ENCODE measurements around the gene UGDH.

UGDH gene

DNA sequence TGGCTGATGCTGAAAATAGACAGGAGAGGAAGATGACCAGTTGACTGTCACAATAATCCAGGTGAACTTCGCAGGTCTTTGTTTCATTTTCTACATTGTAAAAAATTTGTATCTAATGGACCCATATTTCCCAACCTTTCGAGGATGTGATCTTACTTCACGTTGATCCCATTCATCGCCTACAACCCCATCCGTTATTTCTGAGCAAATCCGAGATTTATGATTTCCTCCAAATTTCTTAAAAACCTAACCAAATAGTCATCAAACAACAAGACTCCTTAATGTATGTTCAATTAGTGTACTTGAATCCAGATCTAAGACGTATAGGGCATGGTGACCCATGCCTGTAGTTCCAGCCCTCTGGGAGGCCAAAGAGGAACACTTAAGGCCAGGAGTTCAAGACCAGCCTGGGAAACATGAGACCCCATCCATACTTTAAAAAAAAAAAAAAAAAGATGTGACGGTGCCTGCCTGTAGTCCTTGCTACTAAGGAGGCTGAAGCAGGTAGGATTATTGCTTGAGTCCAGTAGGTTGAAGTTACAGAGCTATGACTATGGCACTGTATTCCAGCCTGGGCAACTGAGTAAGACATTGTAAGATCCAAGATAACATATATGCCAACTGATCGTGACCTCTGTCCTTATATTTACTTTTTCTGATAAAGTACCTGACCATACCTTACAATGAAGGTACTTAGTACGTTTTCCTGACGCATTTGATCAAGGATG lies 74.2 kb downstream of the UGDH start:
- no peak for DNase-seq (ENCODE audit: low read depth in 2 of 2)

DNA sequence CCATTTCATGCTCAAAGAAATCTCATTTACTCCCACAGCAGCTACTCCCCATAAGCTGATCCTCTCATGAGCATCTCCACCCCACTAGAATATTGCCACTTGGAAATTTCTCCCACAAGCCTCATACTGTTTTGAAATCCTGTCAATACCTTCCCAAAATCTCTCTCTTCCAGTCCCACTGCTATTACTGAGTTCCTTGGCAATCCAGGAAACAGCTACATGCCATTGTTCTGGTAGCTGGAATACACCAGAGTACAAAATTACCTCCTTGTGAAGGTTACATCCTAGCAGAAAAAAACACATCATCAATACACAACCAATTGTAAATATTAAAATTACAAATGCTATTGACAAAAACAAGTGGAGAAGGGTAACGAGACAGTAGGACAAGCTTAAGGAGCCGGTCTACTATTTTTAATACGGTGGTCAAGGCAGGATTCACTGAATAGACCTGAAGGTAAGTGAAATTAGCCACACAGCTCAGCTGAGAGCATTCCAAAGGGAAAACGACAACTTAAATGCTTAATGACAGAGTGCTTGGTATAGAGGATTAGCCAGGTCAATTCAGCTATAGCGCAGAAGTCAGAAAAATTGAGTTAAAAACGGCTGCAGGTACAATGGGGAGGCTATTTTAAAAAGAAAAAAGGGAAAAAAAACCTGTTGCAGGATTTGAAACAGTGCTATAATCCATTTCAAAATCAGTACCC lies 74.9 kb downstream of the UGDH start:
- no peak for DNase-seq (ENCODE audit: low read depth in 2 of 2)

DNA sequence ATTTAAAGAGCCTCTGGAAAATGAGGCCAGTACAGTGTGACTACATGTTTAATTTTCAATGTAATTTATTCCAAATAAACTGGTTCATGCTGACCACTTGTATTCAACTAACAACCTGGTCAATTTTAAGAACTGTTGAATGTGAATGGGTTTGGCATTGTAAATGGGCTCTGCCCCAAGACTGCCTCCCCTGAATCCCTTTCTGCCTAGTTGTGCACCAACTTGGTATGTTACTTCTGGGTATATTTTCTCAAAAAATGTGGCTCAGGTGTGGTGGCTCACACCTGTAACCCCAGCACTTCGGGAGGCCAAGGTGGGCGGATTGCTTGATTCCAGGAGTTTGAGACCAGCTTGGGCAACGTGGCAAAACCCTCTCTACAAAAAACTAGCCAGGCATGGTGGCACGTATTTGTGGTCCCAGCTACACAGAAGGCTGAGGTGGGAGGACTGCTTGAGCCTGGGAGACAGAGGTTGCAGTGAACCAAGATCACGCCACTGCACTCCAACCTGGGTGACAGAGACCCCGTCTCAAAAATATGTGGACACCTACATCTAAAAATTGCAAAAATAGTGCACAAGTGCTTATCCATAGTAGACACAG lies 75.7 kb downstream of the UGDH start:
- no peak for DNase-seq (ENCODE audit: low read depth in 2 of 2)

DNA sequence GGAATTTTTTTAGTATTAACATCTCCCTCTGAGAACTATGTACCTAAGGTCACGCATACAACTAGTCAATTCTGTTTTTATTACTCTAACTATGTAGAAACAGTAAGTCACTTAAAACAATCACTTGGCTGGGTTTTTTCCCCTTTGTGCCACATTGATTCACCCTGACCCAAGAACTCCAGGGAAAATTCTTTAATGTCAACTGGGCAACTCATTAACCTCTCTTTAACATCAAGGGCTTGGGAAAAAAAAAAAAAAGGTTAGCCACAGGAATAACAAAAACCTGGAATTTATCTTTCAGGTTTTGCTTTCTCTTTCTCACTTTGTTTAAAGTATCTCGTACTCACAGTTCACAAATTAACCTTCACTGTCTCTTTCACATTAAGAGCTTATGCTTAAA lies 76.6 kb downstream of the UGDH start:
- DNase-seq (ENCODE audit: low read depth in 2 of 2), result no peak
